ENCODE data around the gene PRRC2A. TPM values are rescaled to one million over a fixed set of nuclear protein-coding genes. Genes with fewer than 3 reads are reported as not detected.

The PRRC2A gene
- total and polyA plus RNA-seq, 11 donors = 75.1 to 119 (median 97.4) TPM

DNA sequence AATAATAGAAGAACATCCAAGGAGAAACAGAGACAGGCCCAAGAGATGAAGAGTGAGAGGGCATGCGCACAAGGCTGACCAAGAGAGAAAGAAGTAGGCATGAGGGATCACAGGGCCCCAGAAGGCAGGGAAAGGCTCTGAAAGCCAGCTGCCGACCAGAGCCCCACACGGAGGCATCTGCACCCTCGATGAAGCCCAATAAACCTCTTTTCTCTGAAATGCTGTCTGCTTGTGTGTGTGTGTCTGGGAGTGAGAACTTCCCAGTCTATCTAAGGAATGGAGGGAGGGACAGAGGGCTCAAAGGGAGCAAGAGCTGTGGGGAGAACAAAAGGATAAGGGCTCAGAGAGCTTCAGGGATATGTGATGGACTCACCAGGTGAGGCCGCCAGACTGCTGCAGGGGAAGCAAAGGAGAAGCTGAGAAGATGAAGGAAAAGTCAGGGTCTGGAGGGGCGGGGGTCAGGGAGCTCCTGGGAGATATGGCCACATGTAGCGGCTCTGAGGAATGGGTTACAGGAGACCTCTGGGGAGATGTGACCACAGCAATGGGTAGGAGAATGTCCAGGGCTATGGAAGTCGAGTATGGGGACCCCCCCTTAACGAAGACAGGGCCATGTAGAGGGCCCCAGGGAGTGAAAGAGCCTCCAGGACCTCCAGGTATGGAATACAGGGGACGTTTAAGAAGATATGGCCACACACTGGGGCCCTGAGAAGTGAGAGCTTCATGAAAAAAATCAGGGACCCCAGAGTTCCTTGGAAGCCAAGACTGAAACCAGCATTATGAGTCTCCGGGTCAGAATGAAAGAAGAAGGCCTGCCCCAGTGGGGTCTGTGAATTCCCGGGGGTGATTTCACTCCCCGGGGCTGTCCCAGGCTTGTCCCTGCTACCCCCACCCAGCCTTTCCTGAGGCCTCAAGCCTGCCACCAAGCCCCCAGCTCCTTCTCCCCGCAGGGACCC lies 46.1 kb upstream of the PRRC2A start:
- H3K4me1 ChIP-seq = peaks cover 0 to 42% (median 3%) of the 10 kb centered on the region in 12 donors
- no peak for TF ChIP-seq POLR2A (IDR thresholded peaks at IDR 0.05)
- TF ChIP-seq, protein P1, sequence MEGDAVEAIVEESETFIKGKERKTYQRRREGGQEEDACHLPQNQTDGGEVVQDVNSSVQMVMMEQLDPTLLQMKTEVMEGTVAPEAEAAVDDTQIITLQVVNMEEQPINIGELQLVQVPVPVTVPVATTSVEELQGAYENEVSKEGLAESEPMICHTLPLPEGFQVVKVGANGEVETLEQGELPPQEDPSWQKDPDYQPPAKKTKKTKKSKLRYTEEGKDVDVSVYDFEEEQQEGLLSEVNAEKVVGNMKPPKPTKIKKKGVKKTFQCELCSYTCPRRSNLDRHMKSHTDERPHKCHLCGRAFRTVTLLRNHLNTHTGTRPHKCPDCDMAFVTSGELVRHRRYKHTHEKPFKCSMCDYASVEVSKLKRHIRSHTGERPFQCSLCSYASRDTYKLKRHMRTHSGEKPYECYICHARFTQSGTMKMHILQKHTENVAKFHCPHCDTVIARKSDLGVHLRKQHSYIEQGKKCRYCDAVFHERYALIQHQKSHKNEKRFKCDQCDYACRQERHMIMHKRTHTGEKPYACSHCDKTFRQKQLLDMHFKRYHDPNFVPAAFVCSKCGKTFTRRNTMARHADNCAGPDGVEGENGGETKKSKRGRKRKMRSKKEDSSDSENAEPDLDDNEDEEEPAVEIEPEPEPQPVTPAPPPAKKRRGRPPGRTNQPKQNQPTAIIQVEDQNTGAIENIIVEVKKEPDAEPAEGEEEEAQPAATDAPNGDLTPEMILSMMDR (IDR thresholded peaks at IDR 0.05) = no peak
- DNase-seq (no peak), ATAC-seq (no peak)
- WGBS, 4 donors = 79 to 88% (median 82%) methylated on average over 14 of the region's 14 CpGs
- peak overlapping the region in 11 of 12 donors; percentile 45 to 88 (median 73) for H3K27ac ChIP-seq
- no peaks in the 10 kb centered on the region for H3K27me3 ChIP-seq
- no peak overlapping the region for H3K4me3 ChIP-seq
- intact Hi-C loops (cut with DNase I) = no loop called here
- no peaks in the 10 kb centered on the region for H3K9me3 ChIP-seq
- peaks cover 0 to 10% (median 0%) of the 10 kb centered on the region in 9 donors for H3K36me3 ChIP-seq

GRCh38 chr6:31575335-31575901 lies 45.1 kb upstream of the PRRC2A start, which contains the start of gene TNF:
TSS of gene TNF (plus strand) at chr6:31575565. CDS start at chr6:31575742, 177 bp downstream.
- intact Hi-C loops (cut with DNase I) = no loop called here
- peak within 1 kb of the TSS; percentile 44 to 88 (median 72) for H3K27ac ChIP-seq

DNA sequence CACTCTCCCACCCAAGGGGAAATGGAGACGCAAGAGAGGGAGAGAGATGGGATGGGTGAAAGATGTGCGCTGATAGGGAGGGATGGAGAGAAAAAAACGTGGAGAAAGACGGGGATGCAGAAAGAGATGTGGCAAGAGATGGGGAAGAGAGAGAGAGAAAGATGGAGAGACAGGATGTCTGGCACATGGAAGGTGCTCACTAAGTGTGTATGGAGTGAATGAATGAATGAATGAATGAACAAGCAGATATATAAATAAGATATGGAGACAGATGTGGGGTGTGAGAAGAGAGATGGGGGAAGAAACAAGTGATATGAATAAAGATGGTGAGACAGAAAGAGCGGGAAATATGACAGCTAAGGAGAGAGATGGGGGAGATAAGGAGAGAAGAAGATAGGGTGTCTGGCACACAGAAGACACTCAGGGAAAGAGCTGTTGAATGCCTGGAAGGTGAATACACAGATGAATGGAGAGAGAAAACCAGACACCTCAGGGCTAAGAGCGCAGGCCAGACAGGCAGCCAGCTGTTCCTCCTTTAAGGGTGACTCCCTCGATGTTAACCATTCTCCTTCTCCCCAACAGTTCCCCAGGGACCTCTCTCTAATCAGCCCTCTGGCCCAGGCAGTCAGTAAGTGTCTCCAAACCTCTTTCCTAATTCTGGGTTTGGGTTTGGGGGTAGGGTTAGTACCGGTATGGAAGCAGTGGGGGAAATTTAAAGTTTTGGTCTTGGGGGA lies 44.4 kb upstream of the PRRC2A start:
- Histone ChIP-seq H3K4me1 (peaks cover 0 to 53% (median 6%) of the 10 kb centered on the region in 12 donors), H3K36me3 (peaks cover 0 to 10% (median 0%) of the 10 kb centered on the region in 9 donors), H3K4me3 (peak overlapping the region; percentile 28 to 74 (median 52)), H3K27ac (peak overlapping the region in 11 of 12 donors; percentile 45 to 88 (median 73)), H3K27me3 (no peaks in the 10 kb centered on the region), H3K9me3 (no peaks in the 10 kb centered on the region)
- WGBS, 4 donors = 60 to 64% (median 61%) methylated on average over 8 of the region's 8 CpGs
- TF ChIP-seq, protein P1 (IDR thresholded peaks at IDR 0.05) = no peak
- TF ChIP-seq POLR2A (IDR thresholded peaks at IDR 0.05) = no peak
- intact Hi-C loops (cut with DNase I) = no loop called here
- ATAC-seq = no peak
- no peak for DNase-seq

More at GRCh38 chr6:31575335-31575901, 45.1 kb upstream of the PRRC2A start, which contains the start of gene TNF:
- DNase-seq = peak; percentile 60 to 70 (median 66)
- WGBS, 4 donors = 50 to 60% (median 57%) methylated on average over 17 to 19 of the region's 19 CpGs
- Histone ChIP-seq H3K27me3 (no peaks in the 10 kb centered on the region), H3K9me3 (no peaks in the 10 kb centered on the region), H3K4me1 (peaks cover 0 to 49% (median 3%) of the 10 kb centered on the region in 12 donors), H3K36me3 (peaks cover 0 to 10% (median 0%) of the 10 kb centered on the region in 9 donors), H3K4me3 (peak within 1 kb of the TSS; percentile 28 to 74 (median 52))
- peak; percentile 34 to 83 (median 57) for ATAC-seq
- peak in 1 of 2 donors; percentile 75 for TF ChIP-seq POLR2A (IDR thresholded peaks at IDR 0.05)
- TF ChIP-seq, protein P1 (IDR thresholded peaks at IDR 0.05) = no peak
